ENCODE results near the gene STAB2.

Gene STAB2

DNA sequence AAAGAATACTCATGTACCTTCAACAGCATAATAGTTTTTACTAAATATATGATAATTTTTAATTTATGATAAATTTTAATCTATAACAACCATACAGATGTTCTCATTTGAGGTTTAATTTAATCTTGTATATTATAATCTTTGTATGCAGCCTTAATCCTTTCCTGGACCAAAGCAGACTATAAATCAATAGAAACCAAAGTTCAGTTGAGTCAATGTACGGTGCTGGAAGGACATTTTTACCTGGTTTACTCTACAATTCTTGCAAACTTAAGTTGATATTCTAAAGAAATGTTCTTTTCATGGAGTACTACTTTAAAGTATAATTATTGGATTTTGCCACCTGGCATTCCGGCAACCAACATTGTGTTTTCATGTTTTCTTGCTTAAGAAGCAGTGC lies 118.0 kb downstream of the STAB2 start:
- DNase-seq (ENCODE audit: low spot score in 2 of 2) (no peak), ATAC-seq (ENCODE audit: low read depth) (no peak)
- H3K27ac Mint-ChIP-seq, result no peak overlapping the region
- no peaks in the 10 kb centered on the region for H3K36me3 Mint-ChIP-seq
- H3K9me3 Mint-ChIP-seq, result no peaks in the 10 kb centered on the region
- no peaks in the 10 kb centered on the region for H3K4me1 Mint-ChIP-seq
- H3K27me3 Mint-ChIP-seq, result peaks cover 11% of the 10 kb centered on the region
- H3K4me3 Mint-ChIP-seq, result no peak overlapping the region

DNA sequence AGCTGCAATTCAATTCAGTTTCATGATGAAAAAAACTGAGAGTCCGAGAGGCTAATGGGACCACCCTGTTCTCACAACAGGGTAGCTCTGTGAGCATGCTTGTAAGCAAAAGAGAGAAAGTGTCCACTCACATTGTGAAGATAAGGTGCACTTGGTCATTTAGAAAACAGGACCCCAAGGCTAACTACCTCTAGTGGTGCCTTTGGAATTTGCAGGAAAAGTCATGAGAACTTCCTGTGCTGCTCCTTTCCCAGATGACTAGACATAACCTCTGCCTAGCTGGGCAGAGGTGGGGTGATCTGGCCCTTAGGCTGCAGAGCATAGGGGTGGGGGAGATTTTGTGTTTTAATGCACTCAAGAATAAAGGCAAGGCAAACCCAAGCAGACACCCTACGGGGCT lies 118.9 kb downstream of the STAB2 start:
- no peak overlapping the region for H3K4me3 Mint-ChIP-seq
- no peak for ATAC-seq (ENCODE audit: low read depth)
- peaks cover 11% of the 10 kb centered on the region for H3K27me3 Mint-ChIP-seq
- no peak overlapping the region for H3K27ac Mint-ChIP-seq
- no peak for DNase-seq (ENCODE audit: low spot score in 2 of 2)
- H3K36me3 Mint-ChIP-seq, result no peaks in the 10 kb centered on the region
- no peaks in the 10 kb centered on the region for H3K9me3 Mint-ChIP-seq
- H3K4me1 Mint-ChIP-seq, result no peaks in the 10 kb centered on the region

DNA sequence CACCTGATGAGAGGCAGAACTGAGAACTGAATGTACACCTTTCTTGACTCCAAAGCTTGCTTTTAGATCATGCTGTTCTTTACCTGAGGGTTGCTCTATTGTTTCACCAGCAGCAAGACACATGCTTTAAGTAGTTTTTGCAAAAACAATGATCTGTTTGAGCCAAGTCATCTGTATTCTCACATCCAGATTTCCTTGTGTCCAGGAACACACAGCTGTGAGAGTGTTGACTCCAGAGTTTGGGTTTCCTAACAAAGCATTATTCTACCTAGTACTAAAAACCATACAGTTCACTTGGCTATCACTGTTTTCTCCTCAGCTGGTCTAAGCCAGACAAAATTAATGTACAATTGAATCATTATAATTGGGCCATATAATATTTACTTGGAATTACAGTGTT lies 120.4 kb downstream of the STAB2 start:
- Mint-ChIP-seq H3K27me3 (peaks cover 13% of the 10 kb centered on the region), H3K4me3 (no peak overlapping the region), H3K36me3 (no peaks in the 10 kb centered on the region), H3K4me1 (no peaks in the 10 kb centered on the region), H3K27ac (no peak overlapping the region), H3K9me3 (no peaks in the 10 kb centered on the region)
- ATAC-seq (ENCODE audit: low read depth), result no peak
- no peak for DNase-seq (ENCODE audit: low spot score in 2 of 2)

DNA sequence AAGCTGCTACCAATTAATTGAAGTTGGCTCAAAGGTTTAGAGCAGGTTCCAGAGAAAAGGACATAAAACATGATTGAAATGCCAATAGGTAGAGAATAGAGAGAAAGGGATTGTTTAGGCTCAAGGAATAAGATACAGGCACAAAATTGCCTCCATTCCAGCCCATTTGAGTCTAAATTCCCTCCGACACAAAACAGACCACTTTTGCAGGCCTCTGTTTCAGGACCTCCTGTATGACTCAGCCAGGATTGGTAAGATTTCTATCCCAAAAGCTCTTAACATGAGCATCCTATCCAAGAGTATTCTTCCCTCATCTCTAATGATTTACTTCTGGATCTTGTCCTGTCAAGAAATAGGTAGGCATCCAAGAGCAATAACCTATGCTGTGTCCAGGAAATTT lies 123.5 kb downstream of the STAB2 start:
- DNase-seq (ENCODE audit: low spot score in 2 of 2) (no peak), ATAC-seq (ENCODE audit: low read depth) (no peak)
- Mint-ChIP-seq H3K36me3 (no peaks in the 10 kb centered on the region), H3K4me1 (no peaks in the 10 kb centered on the region), H3K27ac (no peak overlapping the region), H3K27me3 (peaks cover 14% of the 10 kb centered on the region), H3K9me3 (no peaks in the 10 kb centered on the region), H3K4me3 (no peak overlapping the region)

DNA sequence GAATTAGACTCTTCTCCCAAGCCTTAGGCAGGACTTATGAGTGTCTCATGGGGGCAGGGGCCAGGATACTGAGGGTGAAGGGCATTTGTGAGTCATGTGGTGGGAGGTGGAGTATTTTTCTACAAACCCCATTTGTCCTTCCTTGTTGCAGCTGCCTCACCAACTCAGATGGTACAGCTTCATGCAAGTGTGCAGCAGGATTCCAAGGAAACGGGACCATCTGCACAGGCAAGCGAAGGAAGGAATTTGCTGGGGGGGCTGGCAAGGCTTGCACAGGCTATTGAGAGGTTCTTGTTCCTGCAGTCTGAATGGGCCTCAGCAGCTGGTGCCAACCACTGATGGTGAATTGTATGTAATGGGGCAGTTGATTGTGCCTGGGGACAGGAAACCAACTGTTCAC lies 125.1 kb downstream of the STAB2 start:
- no peaks in the 10 kb centered on the region for H3K36me3 Mint-ChIP-seq
- no peak for DNase-seq (ENCODE audit: low spot score in 2 of 2)
- H3K9me3 Mint-ChIP-seq, result no peaks in the 10 kb centered on the region
- no peak for ATAC-seq (ENCODE audit: low read depth)
- H3K4me3 Mint-ChIP-seq, result no peak overlapping the region
- no peaks in the 10 kb centered on the region for H3K4me1 Mint-ChIP-seq
- H3K27ac Mint-ChIP-seq, result no peak overlapping the region
- peaks cover 12% of the 10 kb centered on the region for H3K27me3 Mint-ChIP-seq

DNA sequence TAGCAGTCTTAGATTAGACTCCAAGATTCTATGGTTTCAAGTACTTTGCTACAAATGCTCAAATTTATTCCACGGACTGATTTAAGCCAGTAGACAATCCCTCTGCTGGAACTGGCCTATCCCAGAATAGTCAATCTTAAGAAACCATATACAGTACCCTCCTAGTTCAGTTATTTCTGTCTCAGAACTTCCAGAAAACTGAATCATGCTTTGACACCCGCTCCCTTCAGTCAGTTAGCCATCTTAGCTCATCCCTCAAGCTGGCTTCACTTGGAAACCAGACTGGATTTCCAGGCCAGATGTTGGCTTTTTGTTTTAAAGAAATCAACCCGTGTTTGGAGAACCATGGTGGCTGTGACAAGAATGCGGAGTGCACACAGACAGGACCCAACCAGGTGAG lies 128.4 kb downstream of the STAB2 start:
- H3K4me1 Mint-ChIP-seq, result no peaks in the 10 kb centered on the region
- no peaks in the 10 kb centered on the region for H3K36me3 Mint-ChIP-seq
- H3K27me3 Mint-ChIP-seq, result peaks cover 8% of the 10 kb centered on the region
- no peak overlapping the region for H3K27ac Mint-ChIP-seq
- ATAC-seq (ENCODE audit: low read depth) (no peak), DNase-seq (ENCODE audit: low spot score in 2 of 2) (no peak)
- no peaks in the 10 kb centered on the region for H3K9me3 Mint-ChIP-seq
- no peak overlapping the region for H3K4me3 Mint-ChIP-seq

DNA sequence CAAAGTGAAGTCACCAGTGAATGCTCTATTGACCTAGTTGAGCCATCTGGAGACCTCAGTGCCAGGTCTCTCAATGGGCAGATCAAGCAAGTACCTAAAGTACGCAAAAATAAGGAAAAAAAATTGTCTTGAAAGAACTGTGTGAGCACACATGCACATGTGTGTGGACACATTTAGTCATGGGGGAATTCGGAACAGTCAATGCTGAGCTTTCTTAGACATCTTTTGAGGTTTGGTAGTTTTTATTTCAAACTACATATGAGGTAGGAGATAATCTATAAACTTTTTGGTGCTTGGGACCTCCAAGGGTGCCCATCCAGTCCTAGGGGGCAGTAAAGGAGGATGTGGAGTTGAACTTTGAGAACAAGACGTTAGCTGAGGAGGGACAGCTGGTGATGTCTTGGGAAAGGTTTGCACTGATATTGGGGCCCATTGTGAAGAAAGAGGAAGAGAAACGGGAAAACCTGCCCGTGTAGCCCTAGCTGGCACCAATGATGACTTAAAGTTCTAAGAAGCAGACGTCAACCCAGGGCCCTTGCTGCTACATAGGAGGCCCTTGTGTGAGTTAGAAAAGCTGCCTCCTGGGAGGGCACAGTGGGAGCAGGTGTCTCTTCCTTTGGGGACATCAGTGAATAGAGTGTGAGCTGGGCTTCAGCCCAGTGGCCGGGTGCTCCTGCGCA lies 129.6 kb downstream of the STAB2 start:
- peaks cover 8% of the 10 kb centered on the region for H3K27me3 Mint-ChIP-seq
- no peak for ATAC-seq (ENCODE audit: low read depth)
- DNase-seq (ENCODE audit: low spot score in 2 of 2), result no peak
- H3K4me3 Mint-ChIP-seq, result no peak overlapping the region
- no peak overlapping the region for H3K27ac Mint-ChIP-seq
- H3K9me3 Mint-ChIP-seq, result no peaks in the 10 kb centered on the region
- H3K36me3 Mint-ChIP-seq, result no peaks in the 10 kb centered on the region
- no peaks in the 10 kb centered on the region for H3K4me1 Mint-ChIP-seq

DNA sequence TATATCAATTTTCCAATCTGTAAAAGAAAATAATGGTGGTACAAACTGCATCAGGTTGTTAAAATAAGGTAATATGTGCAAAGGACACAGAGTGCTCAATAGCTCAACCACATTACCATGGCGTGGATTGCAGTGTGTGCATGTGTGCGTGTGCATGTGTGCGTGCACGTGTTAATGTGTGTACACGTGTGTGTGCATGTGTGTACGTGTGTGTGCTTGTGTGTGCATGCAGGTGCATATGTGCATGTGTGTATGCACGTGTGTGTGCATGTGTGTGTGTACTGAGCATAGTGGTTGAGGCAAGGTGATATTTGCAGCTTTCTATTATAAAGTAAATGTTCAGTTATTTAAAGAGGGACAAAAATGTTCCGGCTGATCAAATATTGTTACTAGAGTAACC lies 138.3 kb downstream of the STAB2 start:
- H3K36me3 Mint-ChIP-seq, result no peaks in the 10 kb centered on the region
- no peak for ATAC-seq (ENCODE audit: low read depth)
- peaks cover 2% of the 10 kb centered on the region for H3K27me3 Mint-ChIP-seq
- no peaks in the 10 kb centered on the region for H3K4me1 Mint-ChIP-seq
- DNase-seq (ENCODE audit: low spot score in 2 of 2), result no peak
- H3K4me3 Mint-ChIP-seq, result no peak overlapping the region
- no peak overlapping the region for H3K27ac Mint-ChIP-seq
- H3K9me3 Mint-ChIP-seq, result no peaks in the 10 kb centered on the region

DNA sequence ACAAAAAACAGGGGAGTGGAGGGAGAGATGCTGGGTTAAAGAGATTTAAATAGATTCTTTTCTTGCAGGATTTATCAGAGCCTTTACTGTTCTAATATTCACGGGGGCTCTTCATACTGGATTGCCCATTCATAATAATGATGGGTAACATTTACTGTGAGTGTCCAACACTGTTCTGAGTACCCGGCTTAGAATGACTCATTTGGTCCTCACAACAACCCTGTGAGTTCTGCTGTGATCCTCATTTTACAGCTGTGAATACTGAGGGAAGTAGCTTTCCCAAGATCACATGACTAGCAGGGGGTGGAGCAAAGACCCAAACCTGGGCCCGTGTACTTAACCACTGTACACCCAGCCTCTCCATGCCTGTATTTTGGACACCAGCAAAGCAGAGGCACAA lies 140.6 kb downstream of the STAB2 start:
- H3K36me3 Mint-ChIP-seq, result peaks cover 2% of the 10 kb centered on the region
- no peak overlapping the region for H3K4me3 Mint-ChIP-seq
- peaks cover 6% of the 10 kb centered on the region for H3K27me3 Mint-ChIP-seq
- no peak for ATAC-seq (ENCODE audit: low read depth)
- H3K27ac Mint-ChIP-seq, result no peak overlapping the region
- no peaks in the 10 kb centered on the region for H3K4me1 Mint-ChIP-seq
- no peak for DNase-seq (ENCODE audit: low spot score in 2 of 2)
- H3K9me3 Mint-ChIP-seq, result peaks cover 3% of the 10 kb centered on the region

DNA sequence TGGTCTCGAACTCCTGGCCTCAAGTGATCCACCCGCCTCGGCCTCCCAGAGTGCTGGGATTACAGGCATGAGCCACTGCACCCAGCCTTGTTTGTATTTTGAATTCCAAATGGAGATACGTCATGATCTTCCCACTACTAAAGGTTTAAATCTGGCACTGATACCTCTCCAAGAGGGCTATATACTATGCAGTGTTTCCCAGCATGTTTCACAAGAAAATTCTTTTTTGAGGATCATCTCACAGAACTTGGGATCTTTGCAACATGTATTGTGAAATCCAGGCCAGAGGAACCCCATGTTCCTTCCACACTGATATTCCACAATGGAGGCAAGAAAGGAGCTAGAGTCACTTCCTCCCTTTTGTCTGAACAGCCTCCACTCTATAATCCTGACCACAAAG lies 141.2 kb downstream of the STAB2 start:
- Mint-ChIP-seq H3K4me3 (no peak overlapping the region), H3K36me3 (peaks cover 2% of the 10 kb centered on the region), H3K4me1 (no peaks in the 10 kb centered on the region), H3K9me3 (peaks cover 3% of the 10 kb centered on the region), H3K27me3 (peaks cover 6% of the 10 kb centered on the region), H3K27ac (no peak overlapping the region)
- DNase-seq (ENCODE audit: low spot score in 2 of 2) (no peak), ATAC-seq (ENCODE audit: low read depth) (no peak)

DNA sequence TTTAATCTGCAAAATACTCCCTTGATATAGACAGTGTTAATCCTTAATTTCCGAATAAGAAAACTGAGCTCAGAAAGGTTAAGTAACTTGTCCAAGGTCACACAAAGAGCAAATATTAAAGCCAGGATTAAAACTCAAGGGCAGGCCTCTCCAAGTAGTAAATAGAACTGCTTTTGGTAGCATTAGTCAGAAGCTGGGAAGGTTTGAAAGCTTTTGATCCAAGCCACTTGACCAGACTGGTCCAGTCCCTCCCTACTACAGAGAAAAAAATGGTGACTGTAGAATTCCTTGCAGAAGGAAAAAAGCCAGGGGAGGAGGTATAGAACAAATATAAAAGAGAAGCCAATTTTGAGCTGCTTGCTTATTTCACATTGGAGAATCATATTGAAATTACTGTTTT lies 142.4 kb downstream of the STAB2 start:
- no peak overlapping the region for H3K4me3 Mint-ChIP-seq

DNA sequence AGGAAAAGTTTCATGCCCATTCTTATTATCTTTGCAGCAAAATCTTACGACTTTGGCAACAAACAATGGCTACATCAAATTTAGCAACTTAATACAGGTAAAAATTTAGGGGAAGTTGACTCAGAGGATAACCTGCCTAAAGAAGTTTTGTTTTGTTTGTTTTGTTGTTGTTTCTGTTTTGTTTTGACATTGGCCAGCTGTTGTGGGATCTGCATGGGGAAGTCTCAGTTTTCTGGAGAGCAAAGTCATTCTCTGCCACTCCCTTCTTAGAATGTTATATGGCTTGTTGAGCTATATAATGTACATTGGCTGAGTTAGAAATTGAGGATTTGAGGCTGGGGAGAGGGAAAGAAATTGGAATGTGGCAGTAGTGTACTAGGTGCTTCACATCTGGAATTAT lies 144.5 kb downstream of the STAB2 start:
- no peaks in the 10 kb centered on the region for H3K4me1 Mint-ChIP-seq
- H3K36me3 Mint-ChIP-seq, result peaks cover 2% of the 10 kb centered on the region
- ATAC-seq (ENCODE audit: low read depth) (no peak), DNase-seq (ENCODE audit: low spot score in 2 of 2) (no peak)
- H3K27me3 Mint-ChIP-seq, result peaks cover 6% of the 10 kb centered on the region
- H3K27ac Mint-ChIP-seq, result no peak overlapping the region
- H3K9me3 Mint-ChIP-seq, result peaks cover 3% of the 10 kb centered on the region
- no peak overlapping the region for H3K4me3 Mint-ChIP-seq

More for the DNA sequence above, 142.4 kb downstream of the STAB2 start:
- Mint-ChIP-seq H3K4me1 (no peaks in the 10 kb centered on the region), H3K27me3 (peaks cover 8% of the 10 kb centered on the region), H3K27ac (no peak overlapping the region), H3K9me3 (peaks cover 3% of the 10 kb centered on the region), H3K36me3 (peaks cover 2% of the 10 kb centered on the region)
- no peak for ATAC-seq (ENCODE audit: low read depth)
- DNase-seq (ENCODE audit: low spot score in 2 of 2), result no peak

DNA sequence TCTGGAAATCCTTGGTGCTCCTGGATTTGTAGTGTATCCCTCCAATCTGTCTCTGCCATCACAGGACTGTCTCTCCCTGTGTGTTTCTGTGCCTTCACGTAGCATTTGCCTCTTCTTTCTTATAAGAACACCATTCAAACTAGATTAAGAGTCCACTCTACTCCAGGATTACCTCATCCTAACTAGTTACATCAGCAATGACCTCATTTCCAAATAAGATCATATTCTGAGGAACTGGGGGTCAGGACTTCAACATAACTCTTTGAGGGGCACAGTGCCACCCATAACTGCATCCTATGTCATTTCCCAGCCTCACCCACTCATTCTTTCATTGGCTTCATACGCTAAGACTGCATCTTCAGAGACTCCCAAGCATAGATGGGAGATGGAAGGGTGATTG lies 147.8 kb downstream of the STAB2 start:
- no peaks in the 10 kb centered on the region for H3K4me1 Mint-ChIP-seq
- H3K27ac Mint-ChIP-seq, result no peak overlapping the region
- DNase-seq (ENCODE audit: low spot score in 2 of 2) (no peak), ATAC-seq (ENCODE audit: low read depth) (no peak)
- H3K36me3 Mint-ChIP-seq, result peaks cover 2% of the 10 kb centered on the region
- H3K4me3 Mint-ChIP-seq, result no peak overlapping the region
- peaks cover 3% of the 10 kb centered on the region for H3K9me3 Mint-ChIP-seq
- peaks cover 10% of the 10 kb centered on the region for H3K27me3 Mint-ChIP-seq

DNA sequence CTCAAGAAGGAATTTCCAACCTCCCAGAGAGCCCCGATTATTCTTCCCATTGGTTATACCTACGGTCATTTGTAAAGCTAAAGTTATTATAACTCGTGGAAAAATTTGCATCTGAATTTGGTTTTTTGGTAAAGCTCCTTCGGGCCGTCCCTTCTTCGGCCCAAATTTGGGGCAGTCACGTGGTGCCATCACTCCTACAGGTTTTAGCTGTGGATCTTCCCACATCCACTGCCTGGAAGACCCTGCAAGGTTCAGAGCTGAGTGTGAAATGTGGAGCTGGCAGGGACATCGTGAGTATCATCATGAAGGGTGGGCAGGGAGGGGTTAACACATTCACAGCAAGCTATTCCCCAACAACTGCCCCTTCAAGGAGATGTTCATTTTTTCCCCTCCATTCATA lies 148.2 kb downstream of the STAB2 start:
- no peaks in the 10 kb centered on the region for H3K4me1 Mint-ChIP-seq

DNA sequence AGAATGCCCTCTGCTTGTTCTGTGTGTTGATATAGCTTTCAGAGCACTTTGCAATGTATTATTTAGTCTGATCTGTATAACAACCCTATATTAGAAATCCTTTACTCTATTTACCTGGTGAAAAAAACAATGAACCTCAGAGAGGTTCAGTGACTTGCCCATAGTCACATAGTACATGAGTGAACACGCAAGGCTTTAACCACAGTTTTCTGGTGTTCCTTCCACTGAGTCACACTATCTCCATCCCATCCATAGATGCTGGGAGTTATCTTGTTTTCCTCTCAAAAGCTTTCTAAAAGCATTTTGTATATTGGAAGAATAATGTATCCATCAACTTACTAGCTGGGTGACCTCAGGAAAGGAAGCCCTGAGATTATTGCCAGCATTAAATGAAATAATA lies 149.5 kb downstream of the STAB2 start:
- no peak overlapping the region for H3K27ac Mint-ChIP-seq
- DNase-seq (ENCODE audit: low spot score in 2 of 2) (no peak), ATAC-seq (ENCODE audit: low read depth) (no peak)
- H3K9me3 Mint-ChIP-seq, result peaks cover 2% of the 10 kb centered on the region
- no peaks in the 10 kb centered on the region for H3K4me1 Mint-ChIP-seq
- H3K36me3 Mint-ChIP-seq, result peaks cover 2% of the 10 kb centered on the region
- peaks cover 8% of the 10 kb centered on the region for H3K27me3 Mint-ChIP-seq
- H3K4me3 Mint-ChIP-seq, result no peak overlapping the region

More for the DNA sequence above, 148.2 kb downstream of the STAB2 start:
- DNase-seq (ENCODE audit: low spot score in 2 of 2), result no peak
- peaks cover 10% of the 10 kb centered on the region for H3K27me3 Mint-ChIP-seq
- no peak overlapping the region for H3K27ac Mint-ChIP-seq
- ATAC-seq (ENCODE audit: low read depth), result no peak
- no peak overlapping the region for H3K4me3 Mint-ChIP-seq
- peaks cover 2% of the 10 kb centered on the region for H3K36me3 Mint-ChIP-seq
- H3K9me3 Mint-ChIP-seq, result peaks cover 3% of the 10 kb centered on the region

Measured in memory B cell (primary cell).